GM19238 (cell line): ENCODE results near the gene PODXL2.
"Not testable (repeated sequence)": the region's sequence is repeated elsewhere in the genome, so short reads cannot be mapped to it uniquely, and the experiment has no call there.

Experiments used
- DNase-seq: peaks from one replicate; pipeline ENCODE4 v3.0.0; 2011; ENCODE audit warnings: low spot score; ENCODE audit not compliant: insufficient read length

The PODXL2 gene

DNA sequence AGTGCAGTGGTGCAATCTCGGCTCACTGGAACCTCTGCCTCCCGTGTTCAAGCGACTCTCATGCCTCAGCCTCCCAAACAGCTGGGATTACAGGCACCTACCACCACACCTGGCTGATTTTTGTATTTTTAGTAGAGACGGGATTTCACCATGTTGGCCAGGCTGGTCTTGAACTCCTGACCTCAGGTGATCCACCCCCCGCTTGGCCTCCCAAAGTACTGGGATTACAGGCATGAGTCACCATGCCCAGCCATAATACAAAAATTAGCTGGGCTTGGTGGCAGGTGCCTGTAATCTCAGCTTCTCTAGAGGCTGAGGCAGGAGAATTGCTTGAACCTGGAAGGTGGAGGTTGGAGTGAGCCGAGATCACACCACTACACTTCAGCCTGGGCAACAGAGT is 26.0 kb downstream of the PODXL2 start:
- not testable (repeated sequence) for DNase-seq

GRCh38 chr3:127655641-127656040 is 26.7 kb downstream of the PODXL2 start:
- DNase-seq, result no peak

GRCh38 chr3:127656906-127657305 is 27.9 kb downstream of the PODXL2 start:
- DNase-seq, result no peak

- no peak for DNase-seq
These were observed 29.2 kb downstream of the PODXL2 start for GRCh38 chr3:127658234-127658633.

- DNase-seq, result no peak
These were observed 31.8 kb downstream of the PODXL2 start for GRCh38 chr3:127660621-127661251.

DNA sequence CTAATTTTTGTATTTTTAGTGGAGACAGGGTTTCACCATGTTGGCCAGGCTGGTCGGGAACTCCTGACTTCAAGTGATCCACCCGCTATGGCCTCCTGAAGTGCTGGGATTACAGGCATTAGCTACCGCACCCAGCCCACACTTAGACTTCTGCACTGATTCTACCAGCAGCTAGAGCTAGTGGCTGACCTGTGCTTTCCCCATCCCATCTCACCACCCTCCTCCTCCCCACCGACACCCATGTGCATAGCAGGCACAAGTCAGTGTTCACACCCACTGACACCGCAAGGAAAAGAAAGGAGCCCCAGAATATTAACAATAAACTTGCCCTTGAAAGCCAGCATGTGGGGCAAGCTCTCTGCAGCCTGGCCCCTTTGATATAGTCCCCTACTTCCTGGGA is 32.6 kb downstream of the PODXL2 start:
- no peak for DNase-seq

DNA sequence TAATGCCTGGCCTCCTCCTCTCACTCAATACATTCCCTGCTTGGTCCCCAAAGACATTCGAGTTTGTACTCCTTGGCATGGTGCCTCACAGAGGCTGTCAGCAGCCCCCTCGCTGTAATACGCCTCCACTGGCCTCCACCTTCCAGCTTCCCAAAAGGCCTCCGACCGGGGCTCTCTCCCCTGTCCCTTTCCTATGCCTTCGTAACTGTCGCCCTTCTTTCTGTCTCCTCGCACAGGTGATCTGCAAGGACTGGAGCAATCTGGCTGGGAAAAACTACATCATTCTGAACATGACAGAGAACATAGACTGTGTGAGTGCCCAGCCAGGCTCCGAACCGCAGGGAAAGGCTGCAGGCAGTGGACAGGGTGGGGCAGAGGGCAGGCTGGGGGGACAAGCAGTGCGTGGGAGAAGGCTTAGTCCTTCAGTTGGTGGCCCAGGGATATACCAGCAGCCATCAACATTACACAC is 33.0 kb downstream of the PODXL2 start:
- DNase-seq, result no peak

DNA sequence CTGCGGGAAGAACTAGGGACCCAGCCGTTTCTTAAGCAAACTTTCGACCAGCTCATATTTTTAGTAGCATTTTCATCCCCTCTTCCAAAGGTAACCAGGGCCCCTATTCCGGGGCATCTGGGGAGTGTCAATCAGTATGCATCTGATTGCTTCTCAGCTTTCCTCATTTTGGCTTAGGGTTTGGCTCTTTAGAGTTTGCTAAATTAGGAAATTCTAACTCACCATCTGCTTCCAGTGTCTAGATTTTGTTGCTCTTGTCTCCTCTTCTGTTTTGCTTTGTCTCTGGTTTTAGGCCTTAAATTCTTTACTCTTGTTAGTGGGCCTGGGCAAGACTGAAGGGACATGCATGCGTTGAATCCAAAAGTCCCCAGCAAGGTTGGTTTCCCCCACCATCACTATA is 34.2 kb downstream of the PODXL2 start:
- DNase-seq, result no peak

GRCh38 chr3:127665165-127665564 is 36.2 kb downstream of the PODXL2 start:
- no peak for DNase-seq

GRCh38 chr3:127665586-127665985 is 36.6 kb downstream of the PODXL2 start:
- DNase-seq, result no peak

GRCh38 chr3:127666676-127667075 is 37.7 kb downstream of the PODXL2 start:
- DNase-seq, result no peak

DNA sequence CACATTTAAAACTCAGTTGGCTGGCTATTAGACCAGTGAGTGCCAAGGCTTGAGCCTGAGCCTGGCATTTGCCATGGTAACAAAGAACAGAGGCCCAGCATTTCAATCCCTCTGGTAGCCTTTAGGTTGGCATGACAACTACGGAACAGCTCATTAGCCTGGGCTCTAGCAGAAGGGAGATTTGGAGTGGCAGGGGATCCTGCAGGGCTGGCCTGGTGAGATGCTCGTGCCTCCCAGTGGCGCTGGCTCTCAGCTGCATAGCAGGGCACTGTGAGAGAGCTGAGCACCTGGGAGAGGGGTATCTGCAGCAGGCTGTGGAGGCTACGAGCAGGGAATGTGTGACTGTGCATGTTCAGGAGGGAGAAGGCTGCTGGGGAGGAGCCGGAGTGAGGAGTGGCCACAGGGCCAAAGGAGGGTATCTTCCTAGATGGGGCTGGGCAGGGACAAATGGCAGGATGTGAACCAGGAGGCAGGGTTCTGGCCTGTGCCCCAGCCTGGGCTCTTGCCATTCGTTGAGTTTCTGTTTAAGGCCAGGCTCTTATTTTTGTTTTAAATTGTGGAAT is 38.2 kb downstream of the PODXL2 start:
- DNase-seq, result no peak

DNA sequence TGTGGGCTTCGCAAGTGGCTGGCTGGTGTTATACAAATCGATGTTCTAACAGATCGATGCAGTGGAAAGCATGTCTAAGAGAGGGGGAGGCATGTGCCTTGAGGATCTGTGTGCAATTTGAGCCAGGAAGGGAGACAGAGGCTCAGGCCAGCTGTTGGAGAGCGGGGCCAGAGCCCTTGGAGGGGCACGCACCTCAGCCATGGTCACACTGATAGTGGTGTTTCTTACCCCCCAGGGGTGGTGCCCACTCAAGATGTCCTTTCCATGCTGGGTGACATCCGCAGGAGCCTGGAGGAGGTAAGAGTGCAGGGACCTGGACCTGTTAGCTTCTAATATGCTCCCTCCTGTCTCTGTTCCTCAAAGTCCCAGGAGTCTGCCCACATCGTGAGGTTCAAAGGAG is 39.9 kb downstream of the PODXL2 start:
- no peak for DNase-seq

DNA sequence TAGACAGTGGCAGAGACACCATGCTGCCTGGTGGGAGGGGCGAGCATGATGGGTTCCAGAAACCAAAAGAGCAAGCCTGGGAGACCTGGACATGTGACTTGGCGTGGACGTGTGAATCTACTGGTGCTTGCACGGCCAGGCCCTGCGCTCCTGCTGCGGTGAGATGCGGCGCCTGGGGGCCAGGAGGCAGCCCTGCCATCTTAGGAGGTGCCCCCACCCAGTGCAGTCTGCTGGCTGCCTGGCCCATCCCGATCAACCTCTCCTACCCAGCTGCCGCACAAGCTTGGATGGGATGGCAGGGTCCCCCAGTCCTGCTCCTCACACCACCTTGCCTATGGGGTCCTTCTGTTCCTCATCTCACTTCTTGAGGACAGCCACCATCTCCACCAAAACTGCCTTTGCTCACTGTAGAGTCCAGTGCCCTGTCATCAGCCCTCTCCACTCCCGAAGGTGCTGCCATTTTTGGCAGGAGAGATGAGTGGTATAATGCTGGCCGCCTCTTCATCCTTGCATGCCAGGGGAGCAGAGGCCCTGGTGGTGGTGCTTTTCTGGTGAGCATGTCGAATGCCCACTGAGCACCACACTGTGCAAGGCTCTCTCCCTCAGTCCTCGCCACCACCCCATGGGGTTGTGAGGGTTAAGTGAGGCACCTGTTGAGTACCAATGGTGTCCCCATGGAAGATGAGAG is 40.7 kb downstream of the PODXL2 start:
- no peak for DNase-seq

DNA sequence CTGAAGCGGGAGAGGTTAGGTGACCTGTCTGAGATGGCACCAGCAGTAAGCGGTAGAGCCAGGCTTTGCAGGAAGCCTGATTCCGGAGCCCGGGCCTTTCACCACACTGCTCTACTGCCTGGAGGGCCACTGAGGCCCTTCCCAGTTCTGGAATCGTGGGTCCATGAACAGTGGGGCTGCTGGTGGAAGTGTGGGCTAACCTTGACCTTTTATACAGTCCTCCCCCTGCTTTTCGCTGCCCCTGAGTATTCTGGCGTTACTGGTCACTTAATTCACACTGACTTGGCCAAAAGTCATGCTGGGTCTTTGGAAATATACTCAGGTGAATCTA is 41.2 kb downstream of the PODXL2 start:
- DNase-seq, result no peak

- no peak for DNase-seq
These were observed 42.0 kb downstream of the PODXL2 start for GRCh38 chr3:127670761-127671522.

DNA sequence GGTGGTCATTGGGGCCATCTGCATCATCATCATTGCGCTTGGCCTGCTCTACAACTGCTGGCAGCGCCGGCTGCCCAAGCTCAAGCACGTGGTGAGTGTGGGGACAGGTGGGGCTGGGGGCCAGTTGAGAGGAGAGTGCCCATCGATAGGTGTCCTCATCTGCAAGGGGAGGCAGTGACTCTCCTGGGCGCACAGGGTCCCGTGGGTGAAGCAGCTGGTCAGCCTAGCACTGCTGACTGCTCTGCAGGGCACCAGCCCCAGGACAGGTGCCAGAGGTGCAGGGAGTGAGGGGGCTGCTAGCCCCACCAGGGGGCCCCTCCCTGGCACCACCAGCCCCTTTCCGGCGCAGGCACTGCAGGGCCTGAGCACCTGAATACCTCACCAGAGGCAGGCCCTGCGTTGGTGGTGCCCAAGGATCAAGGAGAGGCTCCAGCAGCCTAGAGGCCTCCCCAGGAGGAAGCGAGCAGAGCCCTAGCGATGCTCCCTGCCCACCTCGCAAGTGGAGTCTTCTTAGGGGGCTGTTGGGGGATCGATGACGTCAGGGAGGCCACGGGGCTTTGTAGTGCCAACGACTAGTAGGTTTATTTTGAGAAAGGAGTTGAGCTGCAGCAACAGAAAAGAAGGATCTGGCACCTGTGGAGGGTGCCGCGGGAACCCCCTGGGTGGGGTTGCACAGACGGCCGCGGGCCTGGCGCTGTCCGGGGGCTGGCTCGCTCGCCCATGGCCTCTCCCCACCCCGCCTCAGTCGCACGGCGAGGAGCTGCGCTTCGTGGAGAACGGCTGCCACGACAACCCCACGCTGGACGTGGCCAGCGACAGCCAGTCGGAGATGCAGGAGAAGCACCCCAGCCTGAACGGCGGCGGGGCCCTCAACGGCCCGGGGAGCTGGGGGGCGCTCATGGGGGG is 42.8 kb downstream of the PODXL2 start:
- DNase-seq, result peak; percentile 45

DNA sequence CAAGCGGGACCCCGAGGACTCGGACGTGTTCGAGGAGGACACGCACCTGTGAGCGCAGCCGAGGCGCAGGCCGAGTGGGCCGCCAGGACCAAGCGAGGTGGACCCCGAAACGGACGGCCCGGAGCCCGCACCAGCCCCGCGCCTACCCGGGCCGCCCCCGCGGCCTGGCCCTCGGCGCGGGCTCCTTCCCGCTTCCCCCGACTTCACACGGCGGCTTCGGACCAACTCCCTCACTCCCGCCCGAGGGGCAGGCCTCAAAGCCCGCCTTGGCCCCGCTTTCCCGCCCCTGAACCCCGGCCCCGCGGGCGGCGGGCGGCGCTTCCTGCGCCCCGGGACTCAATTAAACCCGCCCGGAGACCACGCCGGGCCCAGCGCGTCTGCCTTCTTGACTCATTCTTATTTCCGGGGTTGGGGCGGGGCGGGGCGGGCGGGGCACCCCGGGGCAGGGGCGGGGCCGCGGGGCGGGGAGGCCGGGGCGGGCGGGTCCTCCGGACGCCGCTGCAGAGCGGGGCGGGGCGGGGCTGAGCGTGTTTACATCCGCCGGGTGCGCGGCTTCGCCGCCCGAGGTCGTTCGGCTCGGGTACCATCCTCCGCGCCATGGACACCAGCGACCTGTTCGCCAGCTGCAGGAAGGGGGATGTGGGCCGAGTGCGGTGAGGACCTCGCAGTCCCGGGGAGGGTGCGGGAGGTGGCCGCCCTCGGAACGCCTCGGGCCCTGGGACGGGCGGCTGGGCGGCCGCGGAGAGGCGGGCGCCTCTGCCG is 43.6 kb downstream of the PODXL2 start, which contains the start of gene ABTB1:
Gene ABTB1 (plus strand): TSS at position 524 of the 762 bp plus-strand sequence. CDS start 74 bp downstream, at position 598.
- DNase-seq, result peak; percentile 87

GRCh38 chr3:127673191-127674100 is 44.5 kb downstream of the PODXL2 start:
- DNase-seq, result peak; percentile 38
